HG03097 (cell line): ENCODE data around the gene LHPP.
"Not testable (repeated sequence)": the region's sequence is repeated elsewhere in the genome, so short reads cannot be mapped to it uniquely, and the experiment has no call there.

ENCODE experiments used
- ATAC-seq: cut with Tn5 transposase; IDR thresholded peaks from one replicate; pipeline ENCODE4 v1.9.1; 2021; ENCODE audit not compliant: unreplicated experiment, low FRiP score

Gene LHPP

GRCh38 chr10:124461642-124462347 lies at the start of gene LHPP:
LHPP (plus strand) TSS chr10:124461823; CDS start chr10:124461863, 40 bp downstream.
- ATAC-seq, result peak; percentile 92

GRCh38 chr10:124414076-124414475 lies 47.5 kb upstream of the LHPP start:
- ATAC-seq, result no peak

DNA sequence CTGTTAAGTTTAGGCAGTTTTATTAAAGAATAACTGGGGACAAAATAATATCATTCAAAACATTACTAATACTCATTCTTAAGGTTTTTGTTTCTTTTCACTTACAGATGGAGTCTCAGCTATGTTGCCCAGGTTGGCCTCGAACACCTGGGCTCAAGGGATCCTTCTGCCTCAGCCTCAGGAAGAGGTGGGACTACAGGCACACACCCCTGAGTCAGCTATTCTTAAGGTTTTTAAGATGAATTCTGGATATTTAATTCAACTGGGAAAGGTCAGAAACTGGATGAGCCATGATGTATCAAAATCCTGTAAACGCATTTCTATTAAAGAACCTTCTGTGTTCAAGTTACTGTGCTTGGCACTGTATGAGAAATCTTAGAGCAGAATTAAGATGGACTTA lies 46.4 kb upstream of the LHPP start:
- ATAC-seq, result no peak

GRCh38 chr10:124416733-124417132 lies 44.9 kb upstream of the LHPP start:
- no peak for ATAC-seq

- ATAC-seq, result peak; percentile 17
Observed at GRCh38 chr10:124417895-124418725, 43.5 kb upstream of the LHPP start.

GRCh38 chr10:124418726-124419501 lies 42.7 kb upstream of the LHPP start, which contains the start of gene OAT:
OAT (minus strand) TSS chr10:124418923; CDS start chr10:124412171, 6,752 bp downstream.
- peak; percentile 88 for ATAC-seq

- no peak for ATAC-seq
Observed at GRCh38 chr10:124419635-124420034, 42.0 kb upstream of the LHPP start.

GRCh38 chr10:124420254-124420653 lies 41.4 kb upstream of the LHPP start:
- ATAC-seq, result no peak

- no peak for ATAC-seq
Observed at GRCh38 chr10:124422742-124423141, 38.9 kb upstream of the LHPP start.

DNA sequence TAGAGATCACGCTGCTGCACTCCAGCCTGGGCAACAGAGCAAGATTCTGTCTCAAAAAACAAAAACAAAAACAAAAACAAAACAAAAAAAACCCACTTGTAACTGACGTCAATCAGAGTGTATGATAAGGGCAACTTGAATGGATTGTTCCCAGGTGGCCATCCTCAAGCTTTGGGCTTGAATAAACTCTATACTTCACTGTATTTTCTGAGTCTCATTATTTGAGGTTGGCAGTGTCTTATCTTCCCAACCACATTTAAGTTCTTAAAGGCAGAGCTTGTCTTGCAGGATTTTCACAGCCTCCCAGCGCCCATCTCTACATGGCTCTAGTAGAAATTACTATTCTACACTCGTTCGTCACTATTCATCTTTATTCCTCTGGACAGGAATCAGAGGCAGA lies 37.8 kb upstream of the LHPP start:
- no peak for ATAC-seq

- ATAC-seq, result no peak
Observed at GRCh38 chr10:124425227-124425962, 36.2 kb upstream of the LHPP start.

DNA sequence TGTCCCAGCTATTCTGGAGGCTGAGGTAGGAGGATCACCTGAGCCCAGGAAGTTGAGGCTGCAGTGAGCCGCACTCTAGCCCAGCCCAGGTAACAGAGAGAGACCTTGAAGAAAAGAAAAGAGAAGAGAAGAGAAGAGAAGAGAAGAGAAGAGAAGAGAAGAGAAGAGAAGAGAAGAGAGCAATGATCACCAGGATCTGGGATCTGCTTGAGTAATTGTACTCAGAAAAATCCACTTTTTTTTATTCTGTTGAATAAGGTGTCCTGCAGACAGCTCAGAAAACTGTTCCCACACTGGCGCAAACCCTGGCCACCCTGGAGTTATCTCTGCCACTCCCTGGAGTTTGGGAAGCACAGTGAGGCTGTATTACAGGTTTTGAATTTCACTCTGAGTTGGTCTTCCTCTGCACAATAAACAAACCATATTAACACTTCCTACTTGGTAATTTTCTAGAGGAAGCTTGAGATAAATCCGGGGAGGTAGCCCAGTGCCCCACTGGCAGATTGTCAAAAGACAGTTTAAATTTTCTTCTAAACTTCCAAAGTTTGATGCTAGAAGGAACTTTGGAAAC lies 33.3 kb upstream of the LHPP start:
- ATAC-seq, result no peak

DNA sequence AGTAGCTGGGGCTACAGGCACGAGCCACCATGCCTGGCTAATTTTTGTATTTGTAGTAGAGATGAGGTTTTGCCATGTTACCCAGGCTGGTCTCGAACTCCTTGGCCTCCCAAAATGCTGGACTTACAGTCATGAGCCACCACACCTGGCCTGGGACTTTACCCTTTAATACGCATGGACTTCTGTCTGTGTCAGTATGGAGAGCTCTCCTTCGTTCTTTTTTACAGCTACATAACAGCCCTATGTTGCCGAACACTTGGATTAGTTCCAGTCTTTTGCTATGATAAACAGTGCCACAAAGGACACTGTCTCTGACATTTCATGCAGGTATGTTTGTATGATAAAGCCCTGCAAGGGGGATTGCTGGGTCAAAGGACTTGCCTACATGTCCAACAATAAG lies 32.0 kb upstream of the LHPP start:
- no peak for ATAC-seq

GRCh38 chr10:124430077-124430476 lies 31.5 kb upstream of the LHPP start:
- no peak for ATAC-seq

DNA sequence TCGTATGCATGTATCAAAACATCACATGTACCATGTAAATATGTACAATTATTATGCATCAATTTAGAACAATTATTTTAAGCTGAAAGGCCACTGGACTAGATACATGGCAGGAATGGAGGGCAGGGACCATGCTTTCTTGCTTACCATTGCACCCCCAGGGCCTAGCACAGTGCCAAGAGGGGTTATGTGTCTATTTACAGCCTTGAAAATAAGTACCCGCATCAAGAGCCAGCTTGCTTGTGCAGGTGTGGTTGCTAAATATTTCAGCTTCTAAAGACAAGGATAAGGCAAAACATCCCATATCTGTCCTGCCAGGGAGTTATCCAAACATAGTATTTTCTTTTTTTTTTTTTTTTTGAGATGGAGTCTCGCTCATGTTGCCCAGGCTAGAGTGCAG lies 28.2 kb upstream of the LHPP start:
- ATAC-seq, result no peak

DNA sequence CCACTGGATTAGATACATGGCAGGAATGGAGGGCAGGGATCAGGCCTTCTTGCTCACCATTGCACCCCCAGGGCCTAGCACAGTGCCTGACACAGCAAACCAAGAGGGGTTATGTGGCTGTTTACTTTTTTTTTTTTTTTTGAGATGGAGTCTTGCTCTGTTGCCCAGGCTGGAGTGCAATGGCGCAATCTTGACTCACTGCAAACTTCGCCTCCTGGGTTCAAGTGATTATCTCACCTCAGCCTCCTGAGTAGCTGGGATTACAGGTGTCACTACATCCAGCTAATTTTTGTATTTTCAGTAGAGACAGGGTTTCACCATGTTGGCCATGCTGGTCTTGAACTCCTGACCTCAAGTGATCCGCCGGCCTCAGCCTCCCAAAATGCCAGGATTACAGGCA lies 25.9 kb upstream of the LHPP start:
- not testable (repeated sequence) for ATAC-seq

- peak; percentile 50 for ATAC-seq
Observed at GRCh38 chr10:124436191-124436638, 25.4 kb upstream of the LHPP start.

DNA sequence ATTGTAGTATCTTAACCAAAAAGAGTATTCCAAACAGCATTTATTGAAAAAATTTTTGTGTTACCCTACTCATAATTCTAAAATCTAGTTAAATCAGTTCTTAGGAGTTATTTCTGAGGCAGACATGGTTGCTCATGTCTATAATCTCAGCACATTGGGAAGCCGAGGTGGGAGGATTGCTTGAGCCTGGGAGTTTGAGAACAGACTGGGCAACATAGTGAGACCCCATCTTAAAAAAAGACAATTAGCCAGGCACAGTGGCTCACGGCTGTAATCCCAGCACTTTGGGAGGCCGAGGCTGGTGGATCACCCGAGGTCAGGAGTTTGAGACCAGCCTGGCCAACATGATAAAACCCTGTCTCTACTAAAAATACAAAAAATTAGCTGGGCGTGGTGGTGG lies 19.9 kb upstream of the LHPP start:
- ATAC-seq, result not testable (repeated sequence)

DNA sequence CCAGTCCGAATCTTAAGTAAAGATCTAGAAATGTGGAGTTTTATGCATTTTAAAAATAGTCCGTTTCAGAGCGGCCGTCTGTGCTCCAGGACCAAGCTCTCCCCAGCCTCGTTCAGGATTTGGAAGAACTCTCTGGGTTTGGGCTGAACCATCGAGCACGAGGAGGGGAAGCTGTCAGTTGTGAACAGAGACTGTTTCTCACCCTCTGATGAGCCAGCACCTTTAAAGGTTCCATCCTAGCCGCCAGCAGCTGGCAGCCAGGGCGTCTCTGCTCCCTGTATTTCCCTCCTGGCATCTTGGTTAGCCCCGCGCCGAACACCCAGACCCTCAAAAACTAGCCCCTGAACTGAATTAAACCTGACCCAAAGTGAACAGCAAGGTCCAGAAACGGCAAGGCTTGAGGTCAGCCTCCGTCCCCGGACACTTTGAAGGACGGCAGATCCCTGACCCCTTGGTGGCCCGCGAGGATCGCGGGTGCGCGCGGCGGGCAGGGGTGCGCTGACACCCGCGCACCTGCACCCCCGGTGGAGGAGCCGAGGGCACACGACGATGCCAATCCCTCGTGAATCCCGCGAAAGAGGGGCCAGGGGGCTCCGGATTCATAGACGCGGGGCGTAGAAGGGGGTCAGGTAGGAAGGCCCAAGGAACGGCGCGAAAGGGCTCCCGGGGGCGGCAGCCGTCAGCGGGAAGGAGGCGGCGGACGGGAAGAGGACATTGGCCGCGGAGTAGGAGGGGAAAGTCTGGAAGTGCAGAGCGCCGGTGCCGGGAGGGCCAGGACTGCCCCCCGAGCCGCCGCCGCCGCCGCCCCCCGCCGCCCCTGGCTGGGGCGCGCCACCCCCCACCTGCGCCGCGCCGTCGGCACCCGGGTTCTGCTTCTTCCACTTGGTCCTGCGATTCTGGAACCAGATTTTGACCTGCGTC lies 14.5 kb upstream of the LHPP start:
- no peak for ATAC-seq
